PC-3 (cell line): ENCODE measurements around the gene STRN3. TPM values are rescaled to one million over a fixed set of nuclear protein-coding genes. Genes with fewer than 3 reads are reported as not detected.

Source experiments
- ATAC-seq: fragments of 200-7000 bp; cut with Tn5 transposase; 2 replicates; pipeline ENCODE4 v1.9.1; 2020; ENCODE audit warnings: mild to moderate bottlenecking, moderate library complexity
- BruUV-seq: library from RNA; stranded (reverse); fragments of 400-500 nt; replicated peaks from 2 replicates; lab custom pipeline; 2021; lab: Mats Ljungman, UMichigan
- CTCF ChIA-PET: fragments of 300-600 bp; sonication (Branson Sonifier 250); formaldehyde crosslinking; loops from one replicate; lab custom pipeline; 2022; ENCODE audit warnings: antibody characterized with exemption; lab: Charles Lee
- POLR2A ChIA-PET: fragments of 300-600 bp; sonication (Branson Sonifier 250); formaldehyde crosslinking; loops from one replicate; lab custom pipeline; 2022; ENCODE audit warnings: antibody characterized with exemption; ENCODE audit not compliant: unreplicated experiment; lab: Charles Lee
- DNase-seq: peaks from one replicate; pipeline ENCODE4 v3.0.0-alpha.2; 2015
- H2AFZ ChIP-seq: fragments of 300-600 bp; sonication (generic); 2 replicates; pipeline ENCODE4 v1.6.0; 2016; ENCODE audit warnings: antibody characterized with exemption, low read length
- H3F3A ChIP-seq: fragments of 300-600 bp; sonication (generic); one replicate; pipeline ENCODE4 v1.6.0; 2017; ENCODE audit warnings: antibody characterized with exemption, low read length, control low read depth, mild to moderate bottlenecking; ENCODE audit not compliant: unreplicated experiment
- H3K27ac ChIP-seq: fragments of 300-600 bp; sonication (generic); 2 replicates; pipeline ENCODE4 v1.5.1; 2016; ENCODE audit warnings: mild to moderate bottlenecking, low read length
- H3K27me3 ChIP-seq: fragments of 300-600 bp; sonication (generic); 2 replicates; pipeline ENCODE4 v1.6.1; 2016; ENCODE audit warnings: low read length, mixed read lengths
- H3K36me3 ChIP-seq: fragments of 300-600 bp; sonication (generic); 2 replicates; pipeline ENCODE4 v1.6.1; 2016; ENCODE audit warnings: low read depth, mixed run types, low read length, mixed read lengths
- H3K4me1 ChIP-seq: fragments of 300-600 bp; sonication (generic); 2 replicates; pipeline ENCODE4 v1.5.1; 2016; ENCODE audit warnings: low read length; ENCODE audit not compliant: insufficient read depth
- H3K4me2 ChIP-seq: fragments of 300-600 bp; sonication (generic); 2 replicates; pipeline ENCODE4 v1.6.0; 2016; ENCODE audit warnings: low read length
- H3K4me3 ChIP-seq: fragments of 300-600 bp; sonication (generic); 2 replicates; pipeline ENCODE4 v1.5.1; 2016; ENCODE audit warnings: mild to moderate bottlenecking, low read length, mixed read lengths
- H3K79me2 ChIP-seq: fragments of 300-600 bp; sonication (generic); 2 replicates; pipeline ENCODE4 v1.6.1; 2017; ENCODE audit warnings: low read length, mixed read lengths
- H3K9ac ChIP-seq: fragments of 300-600 bp; sonication (generic); 2 replicates; pipeline ENCODE4 v1.6.0; 2016; ENCODE audit warnings: mild to moderate bottlenecking, low read length
- H3K9me2 ChIP-seq: fragments of 300-600 bp; sonication (generic); replicated peaks from 2 replicates; pipeline ENCODE4 v1.6.1; 2016; ENCODE audit warnings: mixed run types, low read length, mixed read lengths
- H3K9me3 ChIP-seq: fragments of 300-600 bp; sonication (generic); 2 replicates; pipeline ENCODE4 v1.6.1; 2016; ENCODE audit warnings: low read length, mixed read lengths
- H4K20me1 ChIP-seq: fragments of 300-600 bp; sonication (generic); 2 replicates; pipeline ENCODE4 v1.6.1; 2016; ENCODE audit warnings: low read length, mixed read lengths
- CTCF ChIP-seq: fragments of 300-600 bp; sonication (generic); conservative IDR thresholded peaks from 2 replicates; pipeline ENCODE4 v1.5.1; 2017; ENCODE audit warnings: antibody characterized with exemption, low read depth, mild to moderate bottlenecking, low read length
- EZH2 ChIP-seq: fragments of 300-600 bp; sonication (generic); IDR thresholded peaks from one replicate; pipeline ENCODE4 v1.6.1; 2017; ENCODE audit warnings: antibody characterized with exemption, mild to moderate bottlenecking, low read length; ENCODE audit not compliant: unreplicated experiment
- EZH2phosphoT487 ChIP-seq: fragments of 300-600 bp; sonication (generic); IDR thresholded peaks from 2 replicates; pipeline ENCODE4 v1.6.1; 2018; ENCODE audit warnings: mild to moderate bottlenecking, antibody characterized with exemption, low read length, borderline replicate concordance
- intact Hi-C: fragments of 100-400 bp; cut with micrococcal nuclease; formaldehyde crosslinking; loops from 2 replicates; pipeline ENCODE4 v1.9.0; 2023
- total RNA-seq: library from RNA; depleted of rRNA; stranded (reverse); fragments of >200 nt; gene quantifications from 2 replicates; pipeline ENCODE4 v1.2.3, GENCODE V29; 2014

Gene STRN3
- total RNA-seq, 1 experiment from 2014 or later, result 41.4 TPM

GRCh38 chr14:30864934-30865333 lies 161.2 kb downstream of the STRN3 start:
- BruUV-seq, result no TSS peak
- Histone ChIP-seq H3K9me2 (no peaks in the 10 kb centered on the region), H3K4me1 (no peaks in the 10 kb centered on the region), H3K79me2 (no peaks in the 10 kb centered on the region), H3K4me2 (no peak overlapping the region), H4K20me1 (no peaks in the 10 kb centered on the region), H3K9ac (no peak overlapping the region), H3F3A (no peaks in the 10 kb centered on the region), H3K27me3 (no peaks in the 10 kb centered on the region), H3K27ac (no peak overlapping the region), H3K9me3 (no peaks in the 10 kb centered on the region), H3K36me3 (no peaks in the 10 kb centered on the region), H3K4me3 (no peak overlapping the region), H2AFZ (no peak overlapping the region)
- TF ChIP-seq EZH2, result no peak
- TF ChIP-seq CTCF, result no peak
- TF ChIP-seq EZH2phosphoT487, result no peak
- intact Hi-C loops, result no loop called here
- POLR2A ChIA-PET, result no interaction called here
- CTCF ChIA-PET, result no interaction called here
- DNase-seq (no peak), ATAC-seq (no peak)

- Histone ChIP-seq H3F3A (no peaks in the 10 kb centered on the region), H3K36me3 (no peaks in the 10 kb centered on the region), H3K27me3 (no peaks in the 10 kb centered on the region), H3K4me1 (no peaks in the 10 kb centered on the region), H3K79me2 (no peaks in the 10 kb centered on the region), H3K9ac (no peak overlapping the region), H2AFZ (no peak overlapping the region), H4K20me1 (no peaks in the 10 kb centered on the region), H3K9me3 (no peaks in the 10 kb centered on the region), H3K9me2 (no peaks in the 10 kb centered on the region), H3K4me2 (no peak overlapping the region), H3K4me3 (no peak overlapping the region), H3K27ac (no peak overlapping the region)
- BruUV-seq, result no TSS peak
- ChIA-PET CTCF (no interaction called here), POLR2A (no interaction called here)
- DNase-seq (no peak), ATAC-seq (no peak)
- no peak for TF ChIP-seq EZH2
- no peak for TF ChIP-seq EZH2phosphoT487
- TF ChIP-seq CTCF, result no peak
- intact Hi-C loops, result no loop called here
Measured at GRCh38 chr14:30861200-30861599, 165.0 kb downstream of the STRN3 start.

GRCh38 chr14:30855345-30856037 lies 170.7 kb downstream of the STRN3 start:
- intact Hi-C loops, result no loop called here
- Histone ChIP-seq H4K20me1 (no peaks in the 10 kb centered on the region), H3K36me3 (no peaks in the 10 kb centered on the region), H3K79me2 (no peaks in the 10 kb centered on the region), H3K9me2 (no peaks in the 10 kb centered on the region), H3K9me3 (no peaks in the 10 kb centered on the region), H3K4me1 (no peaks in the 10 kb centered on the region), H3K9ac (no peak overlapping the region), H3K27me3 (peaks cover 3% of the 10 kb centered on the region; the same call in 1 of the 2 replicates), H3K4me3 (no peak overlapping the region), H3K27ac (no peak overlapping the region), H3K4me2 (no peak overlapping the region), H3F3A (no peaks in the 10 kb centered on the region), H2AFZ (no peak overlapping the region)
- ChIA-PET POLR2A (no interaction called here), CTCF (interaction anchor here (0.6 kb wide), 1 partner anchor 15 kb away, joined by 3 read pairs; no protein-coding TSS in a partner anchor)
- no TSS peak for BruUV-seq
- DNase-seq (no peak), ATAC-seq (no peak)
- TF ChIP-seq EZH2 (no peak), EZH2phosphoT487 (no peak), CTCF (no peak)
